Measurements from ENCODE around the gene CHRNA9. TPM values are rescaled to one million over a fixed set of nuclear protein-coding genes. Genes with fewer than 3 reads are reported as not detected.

The CHRNA9 gene
- total RNA-seq, 1 experiment from 2014 or later: not detected

DNA sequence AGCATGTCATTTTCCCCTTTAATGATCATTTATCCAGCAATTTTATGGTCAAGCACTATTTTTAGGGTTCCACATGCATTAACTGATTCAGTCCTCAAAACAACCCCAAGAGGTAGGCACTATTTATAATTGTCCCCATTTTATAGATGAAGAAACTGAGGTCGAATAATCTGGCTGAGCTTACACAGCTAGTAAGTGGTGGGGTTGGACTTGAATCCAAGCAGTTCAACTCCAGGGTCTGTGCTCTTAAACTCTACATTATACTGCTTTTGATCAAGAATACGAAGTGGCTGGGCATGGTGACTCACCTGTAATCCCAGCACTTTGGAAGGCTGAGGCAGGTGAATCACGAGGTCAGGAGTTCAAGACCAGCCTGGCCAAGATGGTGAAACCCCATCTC lies 3.2 kb upstream of the CHRNA9 start:
- in situ Hi-C loops (cut with HindIII; ENCODE audit: low pct_unique_long_range_greater_than_20kb, low sequenced_read_pairs) (no loop called here), intact Hi-C loops (cut with micrococcal nuclease; ENCODE audit: unreplicated experiment) (no loop called here)
- no peak overlapping the region for H3K4me3 ChIP-seq (ENCODE audit: low read depth in 2 of 2, low read length in 2 of 2)
- no peaks in the 10 kb centered on the region for H3K9me3 ChIP-seq (ENCODE audit: control insufficient read depth, insufficient read depth, low read depth, low read length)
- DNase-seq (ENCODE audit: low read depth, low spot score) (no peak), ATAC-seq (no peak)
- BruUV-seq (replicated peaks): no TSS peak
- TF ChIP-seq, protein P1, sequence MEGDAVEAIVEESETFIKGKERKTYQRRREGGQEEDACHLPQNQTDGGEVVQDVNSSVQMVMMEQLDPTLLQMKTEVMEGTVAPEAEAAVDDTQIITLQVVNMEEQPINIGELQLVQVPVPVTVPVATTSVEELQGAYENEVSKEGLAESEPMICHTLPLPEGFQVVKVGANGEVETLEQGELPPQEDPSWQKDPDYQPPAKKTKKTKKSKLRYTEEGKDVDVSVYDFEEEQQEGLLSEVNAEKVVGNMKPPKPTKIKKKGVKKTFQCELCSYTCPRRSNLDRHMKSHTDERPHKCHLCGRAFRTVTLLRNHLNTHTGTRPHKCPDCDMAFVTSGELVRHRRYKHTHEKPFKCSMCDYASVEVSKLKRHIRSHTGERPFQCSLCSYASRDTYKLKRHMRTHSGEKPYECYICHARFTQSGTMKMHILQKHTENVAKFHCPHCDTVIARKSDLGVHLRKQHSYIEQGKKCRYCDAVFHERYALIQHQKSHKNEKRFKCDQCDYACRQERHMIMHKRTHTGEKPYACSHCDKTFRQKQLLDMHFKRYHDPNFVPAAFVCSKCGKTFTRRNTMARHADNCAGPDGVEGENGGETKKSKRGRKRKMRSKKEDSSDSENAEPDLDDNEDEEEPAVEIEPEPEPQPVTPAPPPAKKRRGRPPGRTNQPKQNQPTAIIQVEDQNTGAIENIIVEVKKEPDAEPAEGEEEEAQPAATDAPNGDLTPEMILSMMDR (IDR thresholded peaks at IDR 0.05): no peak
- TF ChIP-seq, protein P2, sequence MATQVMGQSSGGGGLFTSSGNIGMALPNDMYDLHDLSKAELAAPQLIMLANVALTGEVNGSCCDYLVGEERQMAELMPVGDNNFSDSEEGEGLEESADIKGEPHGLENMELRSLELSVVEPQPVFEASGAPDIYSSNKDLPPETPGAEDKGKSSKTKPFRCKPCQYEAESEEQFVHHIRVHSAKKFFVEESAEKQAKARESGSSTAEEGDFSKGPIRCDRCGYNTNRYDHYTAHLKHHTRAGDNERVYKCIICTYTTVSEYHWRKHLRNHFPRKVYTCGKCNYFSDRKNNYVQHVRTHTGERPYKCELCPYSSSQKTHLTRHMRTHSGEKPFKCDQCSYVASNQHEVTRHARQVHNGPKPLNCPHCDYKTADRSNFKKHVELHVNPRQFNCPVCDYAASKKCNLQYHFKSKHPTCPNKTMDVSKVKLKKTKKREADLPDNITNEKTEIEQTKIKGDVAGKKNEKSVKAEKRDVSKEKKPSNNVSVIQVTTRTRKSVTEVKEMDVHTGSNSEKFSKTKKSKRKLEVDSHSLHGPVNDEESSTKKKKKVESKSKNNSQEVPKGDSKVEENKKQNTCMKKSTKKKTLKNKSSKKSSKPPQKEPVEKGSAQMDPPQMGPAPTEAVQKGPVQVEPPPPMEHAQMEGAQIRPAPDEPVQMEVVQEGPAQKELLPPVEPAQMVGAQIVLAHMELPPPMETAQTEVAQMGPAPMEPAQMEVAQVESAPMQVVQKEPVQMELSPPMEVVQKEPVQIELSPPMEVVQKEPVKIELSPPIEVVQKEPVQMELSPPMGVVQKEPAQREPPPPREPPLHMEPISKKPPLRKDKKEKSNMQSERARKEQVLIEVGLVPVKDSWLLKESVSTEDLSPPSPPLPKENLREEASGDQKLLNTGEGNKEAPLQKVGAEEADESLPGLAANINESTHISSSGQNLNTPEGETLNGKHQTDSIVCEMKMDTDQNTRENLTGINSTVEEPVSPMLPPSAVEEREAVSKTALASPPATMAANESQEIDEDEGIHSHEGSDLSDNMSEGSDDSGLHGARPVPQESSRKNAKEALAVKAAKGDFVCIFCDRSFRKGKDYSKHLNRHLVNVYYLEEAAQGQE (IDR thresholded peaks at IDR 0.05; ENCODE audit: insufficient read depth in 1 of 2, low read depth in 2 of 2, low read length in 1 of 2): no peak
- no peak for TF ChIP-seq POLR2AphosphoS5 (IDR thresholded peaks at IDR 0.05; ENCODE audit: low read depth, low read length)
- TF ChIP-seq TCF7L2 (IDR thresholded peaks at IDR 0.05; ENCODE audit: low read depth, low read length): no peak
- TF ChIP-seq SIN3A (IDR thresholded peaks at IDR 0.05; ENCODE audit: borderline replicate concordance, insufficient read depth, low read depth, low read length): no peak
- no peaks in the 10 kb centered on the region for H3K4me1 ChIP-seq (ENCODE audit: control insufficient read depth, insufficient read depth, low read length)
- ChIA-PET CTCF (no interaction called here), POLR2A (interaction anchor here (0.7 kb wide), 1 partner anchor 73 kb away, joined by 5 read pairs; no protein-coding TSS in a partner anchor)
- no peak overlapping the region for H3K27ac ChIP-seq (ENCODE audit: low read length)
- no peaks in the 10 kb centered on the region for H3K27me3 ChIP-seq (ENCODE audit: control insufficient read depth, insufficient read depth, low read length)
- no peaks in the 10 kb centered on the region for H3K36me3 ChIP-seq (ENCODE audit: control insufficient read depth, insufficient read depth, low read length)

DNA sequence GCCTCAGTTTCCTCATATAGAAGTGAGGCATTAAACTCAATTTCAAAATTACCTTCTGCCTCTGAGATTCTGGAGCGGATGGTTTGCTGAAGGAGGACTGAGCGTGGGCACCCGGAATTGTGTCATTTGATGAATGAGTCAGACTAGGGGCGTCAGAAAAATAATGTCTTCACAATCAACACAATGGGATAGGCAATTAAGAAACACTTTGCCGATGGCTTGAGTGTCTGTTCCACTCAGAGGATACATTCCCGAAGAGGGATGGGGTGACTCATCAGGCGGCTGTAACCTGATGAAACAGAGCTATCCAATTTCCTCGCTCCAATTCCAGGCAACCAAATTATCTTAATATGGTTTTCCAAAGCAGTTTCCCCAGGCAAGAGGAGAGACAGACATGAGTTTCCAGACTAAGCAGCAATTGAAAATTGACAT lies 1.2 kb upstream of the CHRNA9 start:
- Histone ChIP-seq H3K27ac (ENCODE audit: low read length) (no peak overlapping the region), H3K4me1 (ENCODE audit: control insufficient read depth, insufficient read depth, low read length) (no peaks in the 10 kb centered on the region), H3K27me3 (ENCODE audit: control insufficient read depth, insufficient read depth, low read length) (no peaks in the 10 kb centered on the region), H3K36me3 (ENCODE audit: control insufficient read depth, insufficient read depth, low read length) (no peaks in the 10 kb centered on the region), H3K9me3 (ENCODE audit: control insufficient read depth, insufficient read depth, low read depth, low read length) (no peaks in the 10 kb centered on the region), H3K4me3 (ENCODE audit: low read depth in 2 of 2, low read length in 2 of 2) (no peak overlapping the region)
- POLR2A ChIA-PET: no interaction called here
- TF ChIP-seq SIN3A (IDR thresholded peaks at IDR 0.05; ENCODE audit: borderline replicate concordance, insufficient read depth, low read depth, low read length): no peak
- TF ChIP-seq POLR2AphosphoS5 (IDR thresholded peaks at IDR 0.05; ENCODE audit: low read depth, low read length): no peak
- TF ChIP-seq TCF7L2 (IDR thresholded peaks at IDR 0.05; ENCODE audit: low read depth, low read length): no peak
- TF ChIP-seq, protein P1 (IDR thresholded peaks at IDR 0.05): no peak
- TF ChIP-seq, protein P2 (IDR thresholded peaks at IDR 0.05; ENCODE audit: insufficient read depth in 1 of 2, low read depth in 2 of 2, low read length in 1 of 2): no peak
- no TSS peak for BruUV-seq (replicated peaks)
- in situ Hi-C loops (cut with HindIII; ENCODE audit: low pct_unique_long_range_greater_than_20kb, low sequenced_read_pairs) (no loop called here), intact Hi-C loops (cut with micrococcal nuclease; ENCODE audit: unreplicated experiment) (no loop called here)
- CTCF ChIA-PET: no interaction called here
- no peak for DNase-seq (ENCODE audit: low read depth, low spot score)
- ATAC-seq: no peak
